WTC11 (cell line): ENCODE data around the gene FTL. TPM values are rescaled to one million over a fixed set of nuclear protein-coding genes. Genes with fewer than 3 reads are reported as not detected.
A peak's percentile ranks its signal among the peaks of the same experiment; 100 is the strongest.

Experiments
- ATAC-seq: fragments of 200-7000 bp; cut with Tn5 transposase; 2 replicates; pipeline ENCODE4 v1.10.0; 2021; ENCODE audit warnings: mild to moderate bottlenecking, moderate library complexity
- CTCF ChIA-PET: fragments of 300-600 bp; sonication (Branson Sonifier 250); formaldehyde crosslinking; loops from one replicate; lab custom pipeline; 2021; ENCODE audit warnings: antibody characterized with exemption; lab: Charles Lee
- POLR2A ChIA-PET: fragments of 350-600 bp; sonication (Branson Sonifier 250); formaldehyde crosslinking; loops from one replicate; lab custom pipeline; 2021; ENCODE audit warnings: antibody characterized with exemption; lab: Charles Lee
- DNase-seq: peaks from one replicate; pipeline ENCODE4 v3.0.0; 2021; ENCODE audit warnings: low spot score
- H3K27ac Mint-ChIP-seq: 2 replicates; pipeline ENCODE4 v1.8.0; 2021; ENCODE audit warnings: mixed read lengths
- H3K27me3 Mint-ChIP-seq: 2 replicates; pipeline ENCODE4 v1.8.0; 2021; ENCODE audit warnings: low read depth, mild to moderate bottlenecking, moderate library complexity, mixed read lengths
- H3K36me3 Mint-ChIP-seq: 2 replicates; pipeline ENCODE4 v1.8.0; 2021; ENCODE audit warnings: mixed read lengths
- H3K4me1 Mint-ChIP-seq: 2 replicates; pipeline ENCODE4 v1.8.0; 2022; ENCODE audit warnings: mixed read lengths
- H3K4me3 Mint-ChIP-seq: 2 replicates; pipeline ENCODE4 v1.8.0; 2021; ENCODE audit warnings: mild to moderate bottlenecking, moderate library complexity, mixed read lengths
- H3K9me3 Mint-ChIP-seq: 2 replicates; pipeline ENCODE4 v1.8.0; 2021; ENCODE audit warnings: mixed read lengths
- ATF1 ChIP-seq: sonication (generic); formaldehyde crosslinking; IDR thresholded peaks from 2 replicates; pipeline ENCODE4 v1.8.1; 2023; ENCODE audit warnings: mild to moderate bottlenecking, moderate library complexity, missing genetic modification reagents
- EMX1 ChIP-seq: fragments of 250-450 bp; sonication (Bioruptor Pico); IDR thresholded peaks from 2 replicates; pipeline ENCODE4 v1.8.0; 2021; ENCODE audit warnings: mild to moderate bottlenecking
- ETV6 ChIP-seq: sonication (generic); formaldehyde crosslinking; IDR thresholded peaks from 2 replicates; pipeline ENCODE4 v1.8.1; 2022; ENCODE audit warnings: mild to moderate bottlenecking, missing genetic modification reagents
- GABPB1 ChIP-seq: sonication (generic); formaldehyde crosslinking; IDR thresholded peaks from 2 replicates; pipeline ENCODE4 v1.8.1; 2023; ENCODE audit warnings: mild to moderate bottlenecking, missing genetic modification reagents
- GRHL2 ChIP-seq: fragments of 250-450 bp; sonication (Bioruptor Pico); IDR thresholded peaks from 2 replicates; pipeline ENCODE4 v1.8.0; 2022; ENCODE audit warnings: mild to moderate bottlenecking, moderate library complexity; ENCODE audit not compliant: insufficient replicate concordance, severe bottlenecking
- NR2C2 ChIP-seq: sonication (generic); formaldehyde crosslinking; IDR thresholded peaks from 2 replicates; pipeline ENCODE4 v1.8.0; 2022; ENCODE audit warnings: mild to moderate bottlenecking, missing genetic modification reagents
- RORB ChIP-seq: fragments of 250-450 bp; sonication (Bioruptor Pico); IDR thresholded peaks from 2 replicates; pipeline ENCODE4 v1.9.0; 2021; ENCODE audit warnings: mild to moderate bottlenecking
- SMAD4 ChIP-seq: sonication (generic); formaldehyde crosslinking; IDR thresholded peaks from 2 replicates; pipeline ENCODE4 v1.8.0; 2022; ENCODE audit warnings: mild to moderate bottlenecking, missing genetic modification reagents
- TP53 ChIP-seq: sonication (generic); formaldehyde crosslinking; IDR thresholded peaks from 2 replicates; pipeline ENCODE4 v1.8.1; 2023; ENCODE audit warnings: mild to moderate bottlenecking, missing genetic modification reagents
- ZNF138 ChIP-seq: sonication (generic); formaldehyde crosslinking; conservative IDR thresholded peaks from 2 replicates; pipeline ENCODE4 v1.8.1; 2022; ENCODE audit warnings: mild to moderate bottlenecking, moderate library complexity, missing genetic modification reagents
- total RNA-seq: library from RNA; stranded (reverse); gene quantifications from 3 replicates; pipeline ENCODE4 v1.2.3, GENCODE V29; 2021
- TF ChIP-seq, protein P1 (sequence below): fragments of 250-450 bp; sonication (Bioruptor Pico); IDR thresholded peaks from 2 replicates; pipeline ENCODE4 v1.8.0; 2021; ENCODE audit warnings: mild to moderate bottlenecking
- TF ChIP-seq, protein P2 (sequence below): fragments of 250-450 bp; sonication (Bioruptor Pico); IDR thresholded peaks from 2 replicates; pipeline ENCODE4 v2.1.2; 2022; ENCODE audit warnings: mild to moderate bottlenecking, moderate library complexity
- TF ChIP-seq, protein P3 (sequence below): sonication (generic); formaldehyde crosslinking; IDR thresholded peaks from 2 replicates; pipeline ENCODE4 v1.8.0; 2022; ENCODE audit warnings: mild to moderate bottlenecking, missing genetic modification reagents
- TF ChIP-seq, protein P4 (sequence below): sonication (generic); formaldehyde crosslinking; IDR thresholded peaks from 2 replicates; pipeline ENCODE4 v1.8.1; 2023; ENCODE audit warnings: mild to moderate bottlenecking, missing genetic modification reagents, borderline replicate concordance
- TF ChIP-seq, protein P5 (sequence below): sonication (generic); formaldehyde crosslinking; IDR thresholded peaks from 2 replicates; pipeline ENCODE4 v1.8.1; 2023; ENCODE audit warnings: mild to moderate bottlenecking, missing genetic modification reagents
- TF ChIP-seq, protein P6 (sequence below): fragments of 250-450 bp; sonication (Bioruptor Pico); IDR thresholded peaks from 2 replicates; pipeline ENCODE4 v1.9.0; 2021; ENCODE audit warnings: mild to moderate bottlenecking

FTL gene
- total RNA-seq, 1 experiment from 2014 or later = 1,061 TPM

DNA sequence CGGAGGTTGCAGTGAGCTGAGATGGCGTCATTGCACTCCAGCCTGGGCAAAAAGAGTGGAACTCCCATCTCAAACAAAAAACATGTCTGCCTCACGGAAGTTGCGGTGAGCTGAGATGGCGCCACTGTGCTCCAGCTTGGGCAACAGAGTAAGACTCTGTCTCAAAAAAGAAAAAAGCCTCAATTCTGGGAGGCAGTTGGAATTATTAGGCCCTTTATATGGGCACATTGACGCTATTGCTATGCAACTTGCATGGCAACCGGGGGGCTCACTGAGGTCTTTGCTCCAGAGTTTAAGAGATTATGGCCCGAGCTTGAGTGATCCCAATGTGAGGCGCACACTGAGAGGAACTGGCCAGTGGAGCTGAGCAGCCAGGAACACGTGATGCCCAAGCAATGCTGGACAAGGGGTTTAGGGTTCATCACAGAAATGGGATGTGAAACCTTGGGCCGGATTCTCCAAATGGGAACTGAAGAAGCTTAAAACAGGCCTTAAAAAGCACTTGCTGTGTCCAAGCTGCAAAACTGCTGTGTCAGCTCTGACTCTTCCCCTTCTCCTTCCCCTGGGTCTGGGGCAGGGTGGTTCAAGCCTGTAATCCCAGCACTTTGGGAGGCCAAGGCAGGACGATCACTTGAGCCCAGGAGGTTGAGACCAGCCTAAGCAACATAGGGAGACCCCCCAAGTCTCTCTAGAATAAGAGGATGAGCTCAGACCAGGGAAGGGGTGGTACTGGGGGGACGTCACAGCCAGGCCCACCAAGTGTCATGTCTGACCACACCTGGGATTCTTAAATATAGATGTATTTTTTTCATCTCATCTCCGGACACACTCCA lies 2.5 kb downstream of the FTL start:
- no peaks in the 10 kb centered on the region for H3K27me3 Mint-ChIP-seq
- TF ChIP-seq, protein P1, sequence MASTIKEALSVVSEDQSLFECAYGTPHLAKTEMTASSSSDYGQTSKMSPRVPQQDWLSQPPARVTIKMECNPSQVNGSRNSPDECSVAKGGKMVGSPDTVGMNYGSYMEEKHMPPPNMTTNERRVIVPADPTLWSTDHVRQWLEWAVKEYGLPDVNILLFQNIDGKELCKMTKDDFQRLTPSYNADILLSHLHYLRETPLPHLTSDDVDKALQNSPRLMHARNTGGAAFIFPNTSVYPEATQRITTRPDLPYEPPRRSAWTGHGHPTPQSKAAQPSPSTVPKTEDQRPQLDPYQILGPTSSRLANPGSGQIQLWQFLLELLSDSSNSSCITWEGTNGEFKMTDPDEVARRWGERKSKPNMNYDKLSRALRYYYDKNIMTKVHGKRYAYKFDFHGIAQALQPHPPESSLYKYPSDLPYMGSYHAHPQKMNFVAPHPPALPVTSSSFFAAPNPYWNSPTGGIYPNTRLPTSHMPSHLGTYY (CRISPR knock-in tag) = peak; percentile 65; the same call in 1 of the 2 replicates
- TF ChIP-seq SMAD4 (CRISPR knock-in tag) = no peak
- 0 out of 2 replicates have a peak, but pooled peaks have one; percentile 7 for TF ChIP-seq GABPB1 (CRISPR knock-in tag)
- 0 out of 2 replicates have a peak, but pooled peaks have one; percentile 14 for TF ChIP-seq ETV6
- TF ChIP-seq ZNF138 (CRISPR knock-in tag) = no peak
- TF ChIP-seq, protein P2, sequence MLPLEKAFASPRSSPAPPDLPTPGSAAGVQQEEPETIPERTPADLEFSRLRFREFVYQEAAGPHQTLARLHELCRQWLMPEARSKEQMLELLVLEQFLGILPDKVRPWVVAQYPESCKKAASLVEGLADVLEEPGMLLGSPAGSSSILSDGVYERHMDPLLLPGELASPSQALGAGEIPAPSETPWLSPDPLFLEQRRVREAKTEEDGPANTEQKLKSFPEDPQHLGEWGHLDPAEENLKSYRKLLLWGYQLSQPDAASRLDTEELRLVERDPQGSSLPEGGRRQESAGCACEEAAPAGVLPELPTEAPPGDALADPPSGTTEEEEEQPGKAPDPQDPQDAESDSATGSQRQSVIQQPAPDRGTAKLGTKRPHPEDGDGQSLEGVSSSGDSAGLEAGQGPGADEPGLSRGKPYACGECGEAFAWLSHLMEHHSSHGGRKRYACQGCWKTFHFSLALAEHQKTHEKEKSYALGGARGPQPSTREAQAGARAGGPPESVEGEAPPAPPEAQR (CRISPR knock-in tag) = no peak
- TF ChIP-seq, protein P3, sequence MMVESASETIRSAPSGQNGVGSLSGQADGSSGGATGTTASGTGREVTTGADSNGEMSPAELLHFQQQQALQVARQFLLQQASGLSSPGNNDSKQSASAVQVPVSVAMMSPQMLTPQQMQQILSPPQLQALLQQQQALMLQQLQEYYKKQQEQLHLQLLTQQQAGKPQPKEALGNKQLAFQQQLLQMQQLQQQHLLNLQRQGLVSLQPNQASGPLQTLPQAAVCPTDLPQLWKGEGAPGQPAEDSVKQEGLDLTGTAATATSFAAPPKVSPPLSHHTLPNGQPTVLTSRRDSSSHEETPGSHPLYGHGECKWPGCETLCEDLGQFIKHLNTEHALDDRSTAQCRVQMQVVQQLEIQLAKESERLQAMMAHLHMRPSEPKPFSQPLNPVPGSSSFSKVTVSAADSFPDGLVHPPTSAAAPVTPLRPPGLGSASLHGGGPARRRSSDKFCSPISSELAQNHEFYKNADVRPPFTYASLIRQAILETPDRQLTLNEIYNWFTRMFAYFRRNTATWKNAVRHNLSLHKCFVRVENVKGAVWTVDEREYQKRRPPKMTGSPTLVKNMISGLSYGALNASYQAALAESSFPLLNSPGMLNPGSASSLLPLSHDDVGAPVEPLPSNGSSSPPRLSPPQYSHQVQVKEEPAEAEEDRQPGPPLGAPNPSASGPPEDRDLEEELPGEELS (CRISPR knock-in tag) = peak; percentile 39; the same call in 1 of the 2 replicates
- TF ChIP-seq, protein P4, sequence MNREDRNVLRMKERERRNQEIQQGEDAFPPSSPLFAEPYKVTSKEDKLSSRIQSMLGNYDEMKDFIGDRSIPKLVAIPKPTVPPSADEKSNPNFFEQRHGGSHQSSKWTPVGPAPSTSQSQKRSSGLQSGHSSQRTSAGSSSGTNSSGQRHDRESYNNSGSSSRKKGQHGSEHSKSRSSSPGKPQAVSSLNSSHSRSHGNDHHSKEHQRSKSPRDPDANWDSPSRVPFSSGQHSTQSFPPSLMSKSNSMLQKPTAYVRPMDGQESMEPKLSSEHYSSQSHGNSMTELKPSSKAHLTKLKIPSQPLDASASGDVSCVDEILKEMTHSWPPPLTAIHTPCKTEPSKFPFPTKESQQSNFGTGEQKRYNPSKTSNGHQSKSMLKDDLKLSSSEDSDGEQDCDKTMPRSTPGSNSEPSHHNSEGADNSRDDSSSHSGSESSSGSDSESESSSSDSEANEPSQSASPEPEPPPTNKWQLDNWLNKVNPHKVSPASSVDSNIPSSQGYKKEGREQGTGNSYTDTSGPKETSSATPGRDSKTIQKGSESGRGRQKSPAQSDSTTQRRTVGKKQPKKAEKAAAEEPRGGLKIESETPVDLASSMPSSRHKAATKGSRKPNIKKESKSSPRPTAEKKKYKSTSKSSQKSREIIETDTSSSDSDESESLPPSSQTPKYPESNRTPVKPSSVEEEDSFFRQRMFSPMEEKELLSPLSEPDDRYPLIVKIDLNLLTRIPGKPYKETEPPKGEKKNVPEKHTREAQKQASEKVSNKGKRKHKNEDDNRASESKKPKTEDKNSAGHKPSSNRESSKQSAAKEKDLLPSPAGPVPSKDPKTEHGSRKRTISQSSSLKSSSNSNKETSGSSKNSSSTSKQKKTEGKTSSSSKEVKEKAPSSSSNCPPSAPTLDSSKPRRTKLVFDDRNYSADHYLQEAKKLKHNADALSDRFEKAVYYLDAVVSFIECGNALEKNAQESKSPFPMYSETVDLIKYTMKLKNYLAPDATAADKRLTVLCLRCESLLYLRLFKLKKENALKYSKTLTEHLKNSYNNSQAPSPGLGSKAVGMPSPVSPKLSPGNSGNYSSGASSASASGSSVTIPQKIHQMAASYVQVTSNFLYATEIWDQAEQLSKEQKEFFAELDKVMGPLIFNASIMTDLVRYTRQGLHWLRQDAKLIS (CRISPR knock-in tag) = peak; percentile 53; the same call in 1 of the 2 replicates
- TF ChIP-seq, all 79 proteins: peak for 5
- H3K27ac Mint-ChIP-seq = no peak overlapping the region
- ChIA-PET CTCF (interaction anchor here (0.5 to 2.6 kb wide), 6 partner anchors 8 to 235 kb away, joined by 3 to 13 read pairs (median 6); partner anchors contain the start of genes GYS1 and RUVBL2), POLR2A (interaction anchor here (1.3 to 1.5 kb wide), 2 partner anchors 13 to 26 kb away, joined by 3 to 4 read pairs; partner anchors contain the start of genes BAX and RUVBL2)
- DNase-seq (no peak), ATAC-seq (no peak)
- peaks cover 4% of the 10 kb centered on the region for H3K9me3 Mint-ChIP-seq
- peak overlapping the region; percentile 99 for H3K4me3 Mint-ChIP-seq
- H3K36me3 Mint-ChIP-seq = peaks cover 45% of the 10 kb centered on the region
- H3K4me1 Mint-ChIP-seq = peaks cover 35% of the 10 kb centered on the region

DNA sequence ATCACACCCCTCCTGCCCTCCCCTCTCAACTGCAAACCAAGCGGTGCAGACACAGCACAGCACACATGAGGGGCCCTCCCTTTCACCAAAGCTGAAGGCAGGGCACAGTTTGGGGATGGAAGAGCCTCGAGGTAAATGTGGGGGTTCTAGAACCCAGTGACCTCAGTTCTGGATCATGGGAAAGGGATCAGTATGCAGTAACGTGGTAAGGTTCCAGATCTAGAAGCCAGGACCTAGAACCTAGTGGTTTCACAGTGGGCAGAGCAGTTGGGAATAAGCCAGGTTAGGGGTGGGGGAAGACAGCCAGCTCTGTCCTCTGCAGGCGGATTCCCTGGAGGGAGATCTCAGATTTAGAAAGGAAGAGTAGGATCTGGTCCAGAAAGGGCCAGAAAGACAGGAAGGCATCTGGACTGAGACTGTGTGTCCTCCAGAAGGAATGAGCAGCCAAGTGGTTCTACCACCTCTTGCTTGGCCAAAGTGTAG lies 3.1 kb downstream of the FTL start:
- H3K27me3 Mint-ChIP-seq = no peaks in the 10 kb centered on the region
- POLR2A ChIA-PET = interaction anchor here (1.3 kb wide), 1 partner anchor 25 kb away, joined by 3 read pairs; the partner anchor contains the start of gene RUVBL2
- peaks cover 31% of the 10 kb centered on the region for H3K4me1 Mint-ChIP-seq
- H3K4me3 Mint-ChIP-seq = no peak overlapping the region
- H3K9me3 Mint-ChIP-seq = peaks cover 4% of the 10 kb centered on the region
- CTCF ChIA-PET = interaction anchor here (1.4 to 2.6 kb wide), 3 partner anchors 8 to 33 kb away, joined by 3 to 13 read pairs (median 8); partner anchors contain the start of genes GYS1 and RUVBL2
- H3K27ac Mint-ChIP-seq = no peak overlapping the region
- ATAC-seq = no peak
- TF ChIP-seq ATF1 = no peak
- no peak for TF ChIP-seq NR2C2
- TF ChIP-seq RORB (CRISPR knock-in tag) = 0 out of 2 replicates have a peak, but pooled peaks have one; percentile 76
- TF ChIP-seq TP53 (CRISPR knock-in tag) = no peak
- TF ChIP-seq, protein P5, sequence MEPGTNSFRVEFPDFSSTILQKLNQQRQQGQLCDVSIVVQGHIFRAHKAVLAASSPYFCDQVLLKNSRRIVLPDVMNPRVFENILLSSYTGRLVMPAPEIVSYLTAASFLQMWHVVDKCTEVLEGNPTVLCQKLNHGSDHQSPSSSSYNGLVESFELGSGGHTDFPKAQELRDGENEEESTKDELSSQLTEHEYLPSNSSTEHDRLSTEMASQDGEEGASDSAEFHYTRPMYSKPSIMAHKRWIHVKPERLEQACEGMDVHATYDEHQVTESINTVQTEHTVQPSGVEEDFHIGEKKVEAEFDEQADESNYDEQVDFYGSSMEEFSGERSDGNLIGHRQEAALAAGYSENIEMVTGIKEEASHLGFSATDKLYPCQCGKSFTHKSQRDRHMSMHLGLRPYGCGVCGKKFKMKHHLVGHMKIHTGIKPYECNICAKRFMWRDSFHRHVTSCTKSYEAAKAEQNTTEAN (CRISPR knock-in tag) = no peak
- TF ChIP-seq EMX1 (CRISPR knock-in tag) = 0 out of 2 replicates have a peak, but pooled peaks have one; percentile 3
- TF ChIP-seq ETV6 = no peak
- TF ChIP-seq, protein P6, sequence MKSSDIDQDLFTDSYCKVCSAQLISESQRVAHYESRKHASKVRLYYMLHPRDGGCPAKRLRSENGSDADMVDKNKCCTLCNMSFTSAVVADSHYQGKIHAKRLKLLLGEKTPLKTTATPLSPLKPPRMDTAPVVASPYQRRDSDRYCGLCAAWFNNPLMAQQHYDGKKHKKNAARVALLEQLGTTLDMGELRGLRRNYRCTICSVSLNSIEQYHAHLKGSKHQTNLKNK (CRISPR knock-in tag) = peak; percentile 2; the same call in 1 of the 2 replicates
- no peak for TF ChIP-seq GRHL2
- no peak for TF ChIP-seq ZNF138 (CRISPR knock-in tag)
- no peak for DNase-seq
- peaks cover 49% of the 10 kb centered on the region for H3K36me3 Mint-ChIP-seq
